ENCODE results near the gene E2F4. TPM values are rescaled to one million over a fixed set of nuclear protein-coding genes. Genes with fewer than 3 reads are reported as not detected.

Gene E2F4
- total and polyA plus RNA-seq, 2 of the 8 experiments (the other 6 are each of a cell fraction or from before 2014, with no cell fraction given) = 79.9 to 157 TPM

DNA sequence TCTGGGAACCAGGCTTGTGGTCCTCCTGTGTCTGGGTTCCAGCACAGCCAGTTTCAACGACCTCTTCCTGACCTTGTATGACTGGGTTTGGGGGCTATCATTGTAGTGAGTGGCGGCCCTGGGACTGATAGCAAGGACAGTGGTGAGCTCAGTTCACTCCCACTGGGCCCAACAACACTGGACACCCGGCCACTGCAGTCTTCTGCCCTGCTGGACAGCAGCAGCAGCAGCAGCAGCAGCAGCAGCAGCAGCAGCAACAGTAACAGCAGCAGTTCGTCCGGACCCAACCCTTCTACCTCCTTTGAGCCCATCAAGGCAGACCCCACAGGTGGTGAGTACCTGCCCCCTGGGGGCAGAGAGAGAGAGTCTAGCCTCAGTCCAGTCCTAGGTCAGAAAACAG lies 3.7 kb downstream of the E2F4 start (continued):
- TF ChIP-seq, protein P1, sequence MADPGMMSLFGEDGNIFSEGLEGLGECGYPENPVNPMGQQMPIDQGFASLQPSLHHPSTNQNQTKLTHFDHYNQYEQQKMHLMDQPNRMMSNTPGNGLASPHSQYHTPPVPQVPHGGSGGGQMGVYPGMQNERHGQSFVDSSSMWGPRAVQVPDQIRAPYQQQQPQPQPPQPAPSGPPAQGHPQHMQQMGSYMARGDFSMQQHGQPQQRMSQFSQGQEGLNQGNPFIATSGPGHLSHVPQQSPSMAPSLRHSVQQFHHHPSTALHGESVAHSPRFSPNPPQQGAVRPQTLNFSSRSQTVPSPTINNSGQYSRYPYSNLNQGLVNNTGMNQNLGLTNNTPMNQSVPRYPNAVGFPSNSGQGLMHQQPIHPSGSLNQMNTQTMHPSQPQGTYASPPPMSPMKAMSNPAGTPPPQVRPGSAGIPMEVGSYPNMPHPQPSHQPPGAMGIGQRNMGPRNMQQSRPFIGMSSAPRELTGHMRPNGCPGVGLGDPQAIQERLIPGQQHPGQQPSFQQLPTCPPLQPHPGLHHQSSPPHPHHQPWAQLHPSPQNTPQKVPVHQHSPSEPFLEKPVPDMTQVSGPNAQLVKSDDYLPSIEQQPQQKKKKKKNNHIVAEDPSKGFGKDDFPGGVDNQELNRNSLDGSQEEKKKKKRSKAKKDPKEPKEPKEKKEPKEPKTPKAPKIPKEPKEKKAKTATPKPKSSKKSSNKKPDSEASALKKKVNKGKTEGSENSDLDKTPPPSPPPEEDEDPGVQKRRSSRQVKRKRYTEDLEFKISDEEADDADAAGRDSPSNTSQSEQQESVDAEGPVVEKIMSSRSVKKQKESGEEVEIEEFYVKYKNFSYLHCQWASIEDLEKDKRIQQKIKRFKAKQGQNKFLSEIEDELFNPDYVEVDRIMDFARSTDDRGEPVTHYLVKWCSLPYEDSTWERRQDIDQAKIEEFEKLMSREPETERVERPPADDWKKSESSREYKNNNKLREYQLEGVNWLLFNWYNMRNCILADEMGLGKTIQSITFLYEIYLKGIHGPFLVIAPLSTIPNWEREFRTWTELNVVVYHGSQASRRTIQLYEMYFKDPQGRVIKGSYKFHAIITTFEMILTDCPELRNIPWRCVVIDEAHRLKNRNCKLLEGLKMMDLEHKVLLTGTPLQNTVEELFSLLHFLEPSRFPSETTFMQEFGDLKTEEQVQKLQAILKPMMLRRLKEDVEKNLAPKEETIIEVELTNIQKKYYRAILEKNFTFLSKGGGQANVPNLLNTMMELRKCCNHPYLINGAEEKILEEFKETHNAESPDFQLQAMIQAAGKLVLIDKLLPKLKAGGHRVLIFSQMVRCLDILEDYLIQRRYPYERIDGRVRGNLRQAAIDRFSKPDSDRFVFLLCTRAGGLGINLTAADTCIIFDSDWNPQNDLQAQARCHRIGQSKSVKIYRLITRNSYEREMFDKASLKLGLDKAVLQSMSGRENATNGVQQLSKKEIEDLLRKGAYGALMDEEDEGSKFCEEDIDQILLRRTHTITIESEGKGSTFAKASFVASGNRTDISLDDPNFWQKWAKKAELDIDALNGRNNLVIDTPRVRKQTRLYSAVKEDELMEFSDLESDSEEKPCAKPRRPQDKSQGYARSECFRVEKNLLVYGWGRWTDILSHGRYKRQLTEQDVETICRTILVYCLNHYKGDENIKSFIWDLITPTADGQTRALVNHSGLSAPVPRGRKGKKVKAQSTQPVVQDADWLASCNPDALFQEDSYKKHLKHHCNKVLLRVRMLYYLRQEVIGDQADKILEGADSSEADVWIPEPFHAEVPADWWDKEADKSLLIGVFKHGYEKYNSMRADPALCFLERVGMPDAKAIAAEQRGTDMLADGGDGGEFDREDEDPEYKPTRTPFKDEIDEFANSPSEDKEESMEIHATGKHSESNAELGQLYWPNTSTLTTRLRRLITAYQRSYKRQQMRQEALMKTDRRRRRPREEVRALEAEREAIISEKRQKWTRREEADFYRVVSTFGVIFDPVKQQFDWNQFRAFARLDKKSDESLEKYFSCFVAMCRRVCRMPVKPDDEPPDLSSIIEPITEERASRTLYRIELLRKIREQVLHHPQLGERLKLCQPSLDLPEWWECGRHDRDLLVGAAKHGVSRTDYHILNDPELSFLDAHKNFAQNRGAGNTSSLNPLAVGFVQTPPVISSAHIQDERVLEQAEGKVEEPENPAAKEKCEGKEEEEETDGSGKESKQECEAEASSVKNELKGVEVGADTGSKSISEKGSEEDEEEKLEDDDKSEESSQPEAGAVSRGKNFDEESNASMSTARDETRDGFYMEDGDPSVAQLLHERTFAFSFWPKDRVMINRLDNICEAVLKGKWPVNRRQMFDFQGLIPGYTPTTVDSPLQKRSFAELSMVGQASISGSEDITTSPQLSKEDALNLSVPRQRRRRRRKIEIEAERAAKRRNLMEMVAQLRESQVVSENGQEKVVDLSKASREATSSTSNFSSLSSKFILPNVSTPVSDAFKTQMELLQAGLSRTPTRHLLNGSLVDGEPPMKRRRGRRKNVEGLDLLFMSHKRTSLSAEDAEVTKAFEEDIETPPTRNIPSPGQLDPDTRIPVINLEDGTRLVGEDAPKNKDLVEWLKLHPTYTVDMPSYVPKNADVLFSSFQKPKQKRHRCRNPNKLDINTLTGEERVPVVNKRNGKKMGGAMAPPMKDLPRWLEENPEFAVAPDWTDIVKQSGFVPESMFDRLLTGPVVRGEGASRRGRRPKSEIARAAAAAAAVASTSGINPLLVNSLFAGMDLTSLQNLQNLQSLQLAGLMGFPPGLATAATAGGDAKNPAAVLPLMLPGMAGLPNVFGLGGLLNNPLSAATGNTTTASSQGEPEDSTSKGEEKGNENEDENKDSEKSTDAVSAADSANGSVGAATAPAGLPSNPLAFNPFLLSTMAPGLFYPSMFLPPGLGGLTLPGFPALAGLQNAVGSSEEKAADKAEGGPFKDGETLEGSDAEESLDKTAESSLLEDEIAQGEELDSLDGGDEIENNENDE (IDR thresholded peaks at IDR 0.05; ENCODE audit: insufficient replicate concordance, low read length) = no peak
- no peak for TF ChIP-seq FOSL1 (IDR thresholded peaks at IDR 0.05; ENCODE audit: insufficient read depth, low read depth, low read length)
- TF ChIP-seq POLR2AphosphoS5 (IDR thresholded peaks at IDR 0.05; ENCODE audit: low read depth, low read length) = no peak
